NCI-H446 treated with DMSO at 0.1 percent for 48 hours (cell line): Measurements from ENCODE around the gene CDH6.

Source experiments
- DNase-seq: peaks from one replicate; lab custom pipeline; 2025; lab: John Stamatoyannopoulos, UW

CDH6 gene

DNA sequence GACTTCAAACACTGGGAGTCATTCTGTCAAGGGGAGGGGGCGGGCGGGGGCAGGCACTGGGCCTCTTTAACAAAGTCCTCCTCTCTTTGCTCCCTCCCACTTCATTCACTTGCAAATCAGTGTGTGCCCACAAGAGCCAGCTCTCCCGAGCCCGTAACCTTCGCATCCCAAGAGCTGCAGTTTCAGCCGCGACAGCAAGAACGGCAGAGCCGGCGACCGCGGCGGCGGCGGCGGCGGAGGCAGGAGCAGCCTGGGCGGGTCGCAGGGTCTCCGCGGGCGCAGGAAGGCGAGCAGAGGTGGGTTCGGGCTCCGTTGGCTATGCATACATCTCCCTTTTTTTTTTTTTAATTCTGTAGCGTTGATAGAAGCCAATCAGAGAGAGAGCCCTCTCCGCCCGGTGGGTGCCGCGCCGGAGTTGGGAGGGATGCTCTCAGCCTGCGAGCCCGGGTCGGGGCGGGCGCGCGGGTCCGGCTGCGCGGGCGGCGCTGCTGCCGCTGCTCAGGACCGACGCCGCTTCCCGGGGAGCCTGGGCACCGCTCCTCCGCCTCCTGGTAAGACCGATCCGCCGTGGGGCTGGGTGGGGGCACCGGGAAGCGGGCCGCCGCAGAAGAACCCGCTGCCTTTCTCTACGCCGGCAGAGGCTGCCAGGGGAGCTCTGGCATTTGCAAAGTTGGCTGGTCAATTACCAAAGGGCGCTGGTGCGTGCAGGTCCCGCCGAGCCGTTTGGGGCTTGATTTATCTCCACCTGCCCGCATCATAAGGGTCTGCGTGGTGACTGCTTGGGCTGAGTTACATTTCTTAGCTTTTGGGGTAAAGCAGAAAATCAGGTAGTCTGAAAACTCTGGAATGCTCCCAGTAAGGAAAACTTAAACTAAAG, at the start of gene CDH6:
Gene CDH6 (plus strand): TSS at position 96 of the 877 bp plus-strand sequence. CDS start 73,788 bp downstream, outside the sequence.
- DNase-seq, result no peak

DNA sequence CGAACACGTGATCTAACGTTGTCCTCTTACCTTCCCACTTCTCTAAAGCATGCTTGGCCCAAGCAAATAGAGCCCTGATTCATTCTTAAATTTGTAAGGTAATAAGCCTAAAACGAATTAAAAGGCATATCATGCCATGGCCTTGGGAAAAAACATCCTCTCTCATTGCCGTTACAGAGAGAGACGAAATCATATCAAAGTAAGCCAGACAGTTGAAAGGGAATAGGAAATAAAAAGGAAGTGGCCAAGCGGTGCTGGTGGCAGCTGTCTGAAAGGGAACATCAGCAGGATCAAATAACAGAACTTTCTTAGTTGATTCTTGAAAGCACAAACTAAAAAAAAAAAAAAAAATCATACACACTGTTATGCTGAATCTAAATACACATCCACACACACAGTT, 49.1 kb upstream of the CDH6 start:
- no peak for DNase-seq

DNA sequence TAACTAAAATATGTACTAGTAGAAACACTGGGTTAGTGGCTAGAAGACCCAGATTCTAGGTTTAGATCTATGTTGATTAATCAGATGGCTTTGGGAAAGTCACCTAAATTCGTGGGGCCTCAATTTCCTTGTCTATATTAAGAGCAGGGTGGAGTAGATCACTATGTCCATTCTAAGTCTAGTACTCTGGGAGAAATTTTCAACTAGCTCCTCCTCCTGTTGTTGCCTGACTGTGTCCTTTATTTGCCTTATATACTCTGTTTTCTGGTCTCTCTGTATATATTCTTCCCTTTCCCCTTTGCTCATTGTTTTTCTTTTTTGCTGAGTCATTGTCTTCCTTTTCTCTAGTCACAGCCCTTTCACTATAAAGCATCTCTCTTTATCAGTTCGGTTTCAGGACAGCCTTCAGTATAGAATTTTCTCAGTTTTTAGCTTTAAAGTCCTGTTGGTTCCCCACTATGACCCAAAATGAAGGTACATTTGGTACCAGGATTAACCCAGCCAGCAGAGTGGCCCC, 44.5 kb upstream of the CDH6 start:
- DNase-seq, result no peak

DNA sequence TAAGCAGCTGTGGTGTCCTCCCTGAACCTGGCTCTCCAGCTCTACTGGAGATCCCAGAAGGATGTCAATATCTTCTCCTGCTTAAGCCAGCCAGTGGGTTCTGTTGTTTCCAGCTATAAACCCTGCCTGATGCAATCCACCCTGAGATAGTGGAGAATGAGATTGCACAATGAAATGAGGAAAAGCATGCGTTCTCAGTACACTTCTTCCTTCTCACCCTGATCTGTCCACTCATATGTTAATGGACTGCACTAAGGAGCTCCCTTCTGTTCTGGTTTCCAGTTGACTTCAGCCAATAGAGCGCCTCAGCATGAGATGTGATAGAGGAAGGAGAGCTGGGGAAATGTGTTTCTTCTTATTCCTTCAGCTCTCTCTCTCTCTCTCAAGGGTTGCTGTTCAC, 40.0 kb upstream of the CDH6 start:
- DNase-seq, result no peak

DNA sequence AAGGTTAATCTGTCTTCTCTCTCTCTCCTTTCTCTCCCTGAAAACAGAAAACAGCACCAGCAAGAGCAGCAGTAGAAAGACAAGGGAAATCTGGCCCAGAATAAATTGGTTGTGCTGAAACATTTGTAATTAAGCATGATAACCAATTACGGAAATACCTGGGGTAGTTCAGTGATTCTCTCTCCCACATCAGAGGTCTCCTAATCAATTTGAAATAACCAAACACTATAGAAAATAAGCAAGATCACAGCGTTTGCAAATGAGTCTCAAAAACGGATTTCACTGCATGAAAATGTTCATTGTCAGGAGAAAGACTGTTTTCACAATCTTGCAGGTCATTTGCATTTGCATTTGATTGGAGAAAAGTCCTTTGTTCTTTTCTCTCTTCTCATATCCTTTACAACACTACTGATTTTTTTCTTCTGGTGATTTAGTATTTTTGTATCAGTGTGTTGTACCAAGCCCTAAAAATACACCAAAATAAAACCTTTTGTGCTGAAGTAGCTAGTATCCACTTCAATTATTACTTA, 36.8 kb upstream of the CDH6 start:
- no peak for DNase-seq

DNA sequence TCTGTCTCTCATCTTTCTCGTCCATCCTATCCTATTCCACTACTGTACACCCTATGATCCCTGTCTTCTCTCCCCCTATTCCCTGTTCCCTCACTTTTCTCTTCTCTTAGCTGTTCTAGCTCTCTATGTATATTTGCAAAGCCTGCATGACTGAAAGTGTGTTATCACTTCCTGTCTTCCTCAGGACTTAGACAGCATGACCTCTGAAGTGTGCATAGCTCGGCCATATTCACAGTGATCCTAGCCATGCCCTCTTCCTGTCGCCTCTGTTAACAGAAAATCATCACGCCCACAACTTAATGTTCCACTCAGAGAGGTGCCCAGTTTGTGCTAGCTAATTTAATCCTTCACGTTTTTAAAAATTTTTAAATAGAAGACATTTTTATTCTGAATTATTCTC, 35.8 kb upstream of the CDH6 start:
- DNase-seq, result no peak

DNA sequence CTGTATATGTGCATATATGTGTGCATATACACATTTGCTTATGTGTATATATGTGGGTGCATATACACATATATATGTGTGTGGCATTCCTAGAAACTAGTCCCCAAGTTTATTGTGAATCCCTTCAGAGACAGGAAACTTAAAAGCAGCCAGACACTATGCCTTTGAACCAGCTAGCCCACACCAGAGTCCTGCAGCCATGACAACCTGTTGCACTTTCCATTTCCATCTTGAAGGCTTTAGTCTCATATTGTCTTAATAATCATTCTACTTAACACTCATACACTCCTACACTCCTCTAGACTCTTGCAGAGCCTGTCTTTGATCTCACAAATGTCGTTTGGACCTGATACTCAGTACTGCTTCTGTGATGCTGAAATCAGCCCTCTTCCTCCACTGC, 34.8 kb upstream of the CDH6 start:
- DNase-seq, result no peak

DNA sequence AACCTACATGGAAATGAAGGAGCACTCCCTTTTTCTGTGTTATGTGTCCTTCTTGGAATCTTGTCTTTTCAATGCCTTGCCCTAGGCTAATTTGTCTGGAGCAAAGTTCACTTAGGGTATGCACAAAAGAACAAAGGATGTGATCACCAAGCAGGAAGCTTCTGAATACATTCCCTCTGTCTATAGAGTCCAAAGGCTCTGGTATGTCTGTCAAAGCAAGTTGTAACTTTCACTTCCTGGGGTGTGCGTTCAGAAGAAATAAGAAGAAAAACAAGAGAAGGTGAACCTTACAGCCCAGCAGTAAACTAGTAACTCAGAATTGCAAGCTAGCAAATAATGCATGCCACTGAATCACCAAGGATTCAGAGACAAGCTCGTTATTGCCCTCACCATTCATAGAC, 31.7 kb upstream of the CDH6 start:
- DNase-seq, result no peak

DNA sequence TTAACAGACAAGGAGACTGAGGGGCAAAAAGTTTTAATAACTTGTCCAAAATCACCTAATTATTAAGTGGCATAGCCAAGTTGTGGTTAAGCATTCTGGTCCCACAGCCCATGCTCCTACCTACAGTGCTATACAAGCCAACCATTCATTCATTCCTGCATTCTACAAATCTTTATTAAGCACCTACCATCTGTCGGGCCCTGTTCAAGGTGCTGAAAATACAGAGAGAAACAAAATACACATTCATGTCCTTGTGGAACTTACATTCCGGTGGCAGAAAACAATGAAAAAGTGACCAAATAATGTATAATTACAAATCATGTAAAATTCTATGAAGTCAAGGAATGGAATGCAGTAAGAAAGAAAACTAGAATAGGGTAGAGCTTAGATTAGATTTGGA, 27.8 kb upstream of the CDH6 start:
- DNase-seq, result no peak

DNA sequence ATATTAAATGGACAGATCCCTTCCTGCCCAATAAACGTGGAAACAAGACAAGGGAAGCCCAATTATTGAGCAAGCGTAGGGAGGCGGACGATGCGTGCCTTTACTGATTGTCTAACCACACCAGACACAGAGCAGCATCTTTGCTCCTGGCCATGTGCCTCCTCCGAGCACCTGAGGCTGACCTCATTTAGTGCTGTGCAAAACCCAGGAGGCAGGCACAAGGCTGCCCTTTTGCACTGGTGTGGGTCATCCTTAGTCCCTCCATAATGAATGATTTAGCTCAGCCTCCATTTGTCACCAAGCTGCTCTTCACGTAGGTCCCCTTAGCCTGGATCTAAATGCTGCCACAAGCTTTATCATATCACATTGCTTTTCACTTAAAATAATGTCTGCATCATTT, 24.1 kb upstream of the CDH6 start:
- DNase-seq, result no peak

DNA sequence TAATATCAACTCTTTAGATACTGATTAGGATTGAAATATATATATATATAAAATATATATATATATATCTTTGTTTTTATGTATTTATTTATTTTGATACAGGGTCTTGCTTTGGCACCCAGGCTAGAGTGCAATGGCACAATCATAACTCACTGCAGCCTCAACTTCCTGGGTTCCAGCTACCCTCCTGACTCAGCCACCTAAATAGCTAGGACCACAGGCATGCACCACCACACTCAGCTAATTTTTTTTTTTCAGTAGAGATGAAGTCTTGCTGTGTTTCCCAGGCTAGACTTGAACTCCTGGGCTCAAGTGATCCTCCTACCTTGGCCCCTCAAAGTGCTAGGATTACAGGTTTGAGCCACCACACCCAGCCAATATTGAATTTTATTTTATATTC, 20.6 kb upstream of the CDH6 start:
- no peak for DNase-seq

DNA sequence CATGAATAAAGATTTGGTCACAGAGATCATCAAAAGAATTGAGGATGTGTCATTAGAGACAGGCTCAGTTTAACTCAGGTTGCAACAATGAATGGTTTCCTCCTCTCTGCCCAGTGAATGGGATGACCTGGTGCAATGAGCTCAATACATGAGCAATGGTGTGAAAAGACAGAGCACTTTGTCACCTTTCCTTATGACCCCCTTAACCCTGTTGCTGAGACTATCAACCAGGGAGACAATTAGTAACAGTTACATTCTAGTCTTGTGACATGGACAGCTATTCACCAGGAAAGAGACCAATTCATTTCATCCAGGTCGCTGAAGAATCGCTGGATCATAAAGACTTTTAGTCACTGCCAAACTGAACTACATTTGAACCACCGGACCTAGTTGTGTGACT, 19.9 kb upstream of the CDH6 start:
- no peak for DNase-seq

DNA sequence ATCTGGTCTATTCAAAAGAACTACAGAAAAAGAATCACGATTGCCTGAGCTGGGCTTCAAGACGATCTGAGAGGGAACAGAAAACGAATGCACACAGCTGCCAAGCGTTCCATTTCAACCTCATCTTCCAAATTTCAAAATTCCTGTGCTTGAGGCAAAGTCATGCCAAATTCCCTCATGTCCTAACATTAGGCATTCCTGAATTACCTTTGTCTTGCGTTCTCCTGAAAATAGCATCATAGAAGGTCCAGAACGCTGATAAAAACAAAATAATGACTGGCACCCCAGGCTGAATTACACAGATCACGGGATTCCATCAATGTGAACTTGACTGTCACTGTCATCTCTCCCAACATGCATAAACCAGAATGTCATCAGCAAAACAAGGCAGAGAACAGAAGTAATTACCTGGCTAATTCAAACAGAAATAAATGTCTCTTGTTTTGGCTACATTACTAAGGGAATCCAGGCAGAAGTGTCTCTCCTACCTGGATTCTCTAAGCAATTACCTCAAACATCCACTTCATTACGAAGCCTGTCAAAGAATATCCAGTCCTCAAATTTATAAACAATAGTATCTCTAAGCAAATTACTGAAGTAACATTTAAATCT, 12.0 kb upstream of the CDH6 start:
- no peak for DNase-seq

DNA sequence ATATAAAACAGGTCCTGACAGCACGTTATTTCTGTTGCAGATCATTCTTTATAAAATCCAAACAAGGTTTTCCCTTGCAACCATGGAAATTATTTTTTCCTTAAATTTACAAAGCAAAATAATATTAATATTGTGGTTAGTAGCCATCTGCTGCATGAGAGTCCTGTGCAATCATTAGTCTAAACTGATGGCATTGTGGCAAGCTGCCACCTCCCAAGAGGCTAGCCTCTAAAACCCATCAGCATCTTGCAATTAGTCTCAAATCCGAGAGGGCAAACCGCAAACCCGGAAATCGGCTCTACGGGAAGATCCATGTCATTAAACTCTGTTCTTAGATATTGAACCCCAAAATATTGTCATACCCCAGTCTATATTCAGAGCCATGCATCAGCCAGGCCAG, 11.3 kb upstream of the CDH6 start:
- peak; percentile 33 for DNase-seq

DNA sequence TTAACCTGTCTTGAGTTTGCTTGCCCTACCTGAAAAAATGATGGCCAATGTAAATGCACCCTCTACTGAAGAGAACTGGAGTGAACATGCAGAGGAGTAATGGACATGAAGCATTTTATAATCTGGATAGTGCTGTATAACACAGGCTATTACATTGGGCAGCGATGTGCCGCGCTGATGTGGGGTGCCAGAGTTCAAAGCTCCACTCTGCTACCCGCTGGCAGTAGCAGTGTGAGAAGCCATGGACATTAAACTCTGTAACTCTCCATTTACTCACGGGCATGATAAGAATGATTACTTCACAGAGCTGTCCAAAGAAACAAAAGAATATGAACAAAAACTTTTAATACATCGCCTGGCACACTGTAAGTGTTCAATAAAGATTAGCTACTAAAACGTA, 7.5 kb upstream of the CDH6 start:
- DNase-seq, result no peak

DNA sequence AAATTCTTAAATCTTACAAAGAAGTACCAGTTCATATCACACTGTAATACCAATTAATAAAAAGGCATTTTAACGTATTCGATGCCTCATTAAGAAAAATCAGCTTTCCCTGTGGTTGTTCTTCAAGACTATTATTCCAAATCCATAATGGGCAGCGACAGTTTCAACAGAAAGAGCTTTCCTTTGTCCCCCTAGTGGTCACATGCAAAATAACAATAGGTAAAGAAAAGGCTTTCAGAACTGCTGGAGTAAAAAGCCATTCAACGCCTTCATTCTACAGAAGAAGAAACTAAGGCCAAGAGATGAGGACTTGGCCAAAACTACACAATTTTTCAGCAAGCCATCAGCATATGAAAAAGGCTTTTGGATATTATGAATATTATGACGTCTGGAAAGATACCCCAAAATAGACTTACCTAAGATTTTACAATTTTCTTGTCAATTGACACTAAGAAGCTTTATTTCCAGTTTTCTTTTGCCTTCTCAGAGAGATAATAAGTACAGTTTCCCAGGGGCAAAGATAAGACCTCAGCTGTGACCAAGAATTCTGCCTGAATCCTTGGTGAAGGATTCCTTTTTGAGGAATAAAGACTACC, 6.7 kb upstream of the CDH6 start:
- peak; percentile 41 for DNase-seq

DNA sequence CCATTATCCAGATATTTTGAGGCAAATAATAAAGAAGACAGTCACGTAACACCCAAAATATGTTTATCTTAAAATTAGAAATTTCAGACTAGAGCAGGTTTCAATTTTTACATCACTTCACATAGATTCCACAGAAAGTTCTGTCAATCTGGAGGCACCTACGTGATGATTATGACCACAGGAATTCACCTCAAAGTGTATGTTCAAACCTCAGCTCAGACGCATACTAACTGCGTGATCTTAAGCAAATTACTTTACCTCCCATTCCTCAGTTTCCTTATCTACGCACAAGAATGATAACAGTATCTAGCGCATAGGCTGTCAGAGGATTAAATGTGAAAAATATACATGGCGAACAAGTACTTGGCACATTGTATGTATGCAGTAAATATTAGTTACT, 5.9 kb upstream of the CDH6 start:
- no peak for DNase-seq

DNA sequence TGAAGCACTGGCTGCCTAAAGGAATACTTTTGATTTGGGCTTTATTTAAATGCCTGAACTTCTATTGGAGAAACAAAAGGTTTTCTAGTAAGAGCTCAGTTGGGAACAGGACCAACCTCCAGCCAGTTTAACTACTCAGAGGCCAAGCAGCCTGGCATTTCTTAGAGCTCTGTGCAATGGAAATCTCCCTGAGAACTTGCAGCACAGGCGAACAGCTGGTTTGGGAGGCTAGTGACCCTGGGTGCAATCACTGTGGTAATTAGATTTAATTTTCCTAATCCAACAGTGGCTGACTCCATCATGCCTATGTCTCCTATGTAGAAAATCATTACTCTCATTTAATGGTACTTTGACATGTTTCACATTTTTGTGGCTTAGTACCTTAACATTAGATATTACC, 1.0 kb upstream of the CDH6 start:
- DNase-seq, result no peak

DNA sequence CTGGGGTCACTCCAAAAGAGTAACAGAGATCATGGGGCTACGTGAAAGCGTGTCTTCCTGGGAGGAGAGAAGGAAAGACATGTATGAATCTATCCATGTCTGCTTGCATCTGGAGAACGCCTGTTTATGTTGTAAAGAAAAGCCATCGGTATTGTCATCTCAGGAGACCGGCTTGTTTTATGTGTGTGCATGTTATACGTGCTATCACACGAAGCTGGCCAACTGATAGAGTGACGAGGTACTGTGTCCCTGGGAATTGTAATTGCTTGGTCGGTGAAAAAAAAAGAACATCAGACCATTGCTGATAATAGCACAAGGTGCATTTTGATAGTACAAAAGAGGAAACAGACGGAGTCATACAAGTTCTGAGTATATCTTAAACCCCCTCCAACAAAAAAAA, 370 bp upstream of the CDH6 start:
- DNase-seq, result no peak

DNA sequence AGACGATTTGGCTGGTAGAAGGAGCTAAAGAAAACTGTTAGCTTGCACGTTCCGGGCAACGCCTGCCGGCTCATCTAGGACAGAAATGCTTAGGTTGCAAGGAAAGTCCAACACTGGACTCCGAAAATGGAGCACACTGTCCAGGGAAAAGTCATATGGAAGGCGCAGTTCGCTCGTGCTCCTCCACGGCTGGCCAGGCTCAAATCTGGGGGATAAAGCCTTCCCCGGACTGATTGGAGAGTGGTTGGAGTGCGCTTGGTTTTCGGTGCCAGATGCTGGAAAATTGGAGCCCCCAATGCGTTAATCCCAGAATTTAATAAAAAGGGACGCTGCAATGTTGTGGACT, 955 bp downstream of the CDH6 start:
- DNase-seq, result no peak

DNA sequence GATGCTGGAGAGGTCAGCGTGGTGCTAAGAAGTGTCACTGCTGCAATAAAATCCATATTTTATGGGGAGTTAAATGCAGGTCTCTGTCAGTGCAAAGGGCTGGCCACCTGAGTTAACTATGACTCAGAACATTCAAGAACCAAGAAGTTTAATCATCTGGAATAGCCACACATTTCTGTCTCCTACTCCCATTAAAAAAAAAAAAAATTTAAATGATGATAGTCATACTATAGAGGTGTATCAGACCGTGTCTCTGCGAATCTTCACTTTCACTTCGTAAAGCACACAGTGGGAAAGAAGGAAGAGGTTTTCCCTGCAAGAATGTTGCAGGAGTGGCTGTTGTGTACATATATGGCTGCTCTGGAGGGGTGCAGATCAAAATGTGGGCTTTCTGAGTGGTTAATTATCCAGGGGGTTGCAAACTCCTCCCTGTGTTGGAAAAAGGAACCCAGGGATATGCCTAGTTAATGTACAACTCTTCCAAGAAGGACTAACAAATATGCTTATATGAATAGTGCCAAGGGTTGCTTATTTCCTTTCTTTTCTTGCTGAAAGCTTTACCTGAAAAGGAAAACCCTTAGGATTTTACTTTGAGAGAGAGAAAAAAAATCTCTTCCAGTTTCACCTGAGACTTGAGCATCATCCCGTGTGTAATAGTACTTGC, 1.5 kb downstream of the CDH6 start:
- no peak for DNase-seq

DNA sequence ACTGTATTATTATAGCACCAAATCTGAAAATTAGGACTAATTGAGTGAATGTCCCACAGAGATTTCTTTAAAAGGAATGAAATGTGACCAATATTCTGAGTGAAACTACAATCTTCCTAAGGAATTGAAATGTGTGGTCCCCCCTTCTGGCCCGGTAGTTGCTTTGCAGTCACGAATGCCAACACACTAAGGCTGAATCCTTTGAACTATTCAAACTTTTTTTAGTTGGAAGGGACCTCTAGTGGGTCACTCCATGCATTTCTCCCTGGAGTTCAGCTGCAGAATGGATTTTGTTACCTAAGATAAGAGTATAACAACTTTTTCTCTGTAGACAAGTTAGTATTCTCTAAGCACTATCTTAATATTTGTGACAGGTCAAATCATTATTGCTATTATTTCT, 2.8 kb downstream of the CDH6 start:
- no peak for DNase-seq

DNA sequence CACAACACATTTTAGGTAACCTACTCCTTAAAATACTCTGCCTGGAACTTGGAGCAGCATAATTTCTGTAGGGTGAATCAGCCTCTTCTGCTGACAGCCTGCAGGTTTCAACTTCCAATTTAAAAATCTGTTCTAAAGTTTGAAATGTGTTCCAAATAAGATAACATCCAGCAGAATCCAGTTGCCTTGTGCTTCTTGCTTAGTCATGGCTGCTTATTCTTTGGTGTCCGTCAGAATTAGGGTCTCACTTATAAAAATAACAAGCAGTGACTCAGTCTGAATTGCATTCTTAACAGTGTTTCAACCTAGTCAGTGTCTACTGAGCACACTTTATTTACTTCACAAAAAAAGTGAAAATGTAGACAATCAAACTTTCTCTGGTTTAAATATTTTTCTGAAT, 3.7 kb downstream of the CDH6 start:
- DNase-seq, result no peak
